GM12878 (cell line): Measurements from ENCODE around the gene PRRC2B. TPM values are rescaled to one million over a fixed set of nuclear protein-coding genes. Genes with fewer than 3 reads are reported as not detected.

Experiments
- ATAC-seq: fragments of 200-7000 bp; cut with Tn5 transposase; 3 replicates; pipeline ENCODE4 v1.9.1; 2020; ENCODE audit warnings: mild to moderate bottlenecking, moderate library complexity
- BruUV-seq: library from RNA; stranded (reverse); fragments of 400-500 nt; replicated peaks from 2 replicates; lab custom pipeline; 2021; lab: Mats Ljungman, UMichigan
- CTCF ChIA-PET: fragments of 300-600 bp; sonication (Branson Sonifier 250); formaldehyde crosslinking; extraction: SDS; loops from one replicate; lab custom pipeline; 2021; ENCODE audit warnings: inconsistent platforms; lab: Yijun Ruan, JAX
- POLR2A ChIA-PET: fragments of 350-600 bp; formaldehyde crosslinking; extraction: SDS; loops from one replicate; lab custom pipeline; 2021; ENCODE audit warnings: inconsistent platforms; lab: Charles Lee
- RAD21 ChIA-PET: fragments of 300-600 bp; sonication (Branson Sonifier 250); formaldehyde crosslinking; loops from one replicate; lab custom pipeline; 2023; ENCODE audit warnings: antibody characterized with exemption; ENCODE audit not compliant: unreplicated experiment; lab: Charles Lee
- SMC1A ChIA-PET: fragments of 300-600 bp; sonication (Branson Sonifier 250); formaldehyde crosslinking; loops from one replicate; lab custom pipeline; 2023; ENCODE audit not compliant: unreplicated experiment, uncharacterized antibody; lab: Charles Lee
- DNase-seq: peaks from one replicate; pipeline ENCODE4 v3.0.0-alpha.2; 2011; ENCODE audit warnings: low read depth, low spot score
- FAIRE-seq: peaks from 3 replicates; lab custom pipeline; 2011; peaks lifted over from hg19 to GRCh38; lab: Jason Lieb, UNC
- H2AFZ ChIP-seq: 2 replicates; pipeline ENCODE4 v1.6.0; 2011; ENCODE audit warnings: low read depth, low read length, control low read depth; ENCODE audit not compliant: control insufficient read depth
- H3K27ac ChIP-seq: 2 replicates; pipeline ENCODE4 v1.5.1; 2011; ENCODE audit warnings: control low read depth; ENCODE audit not compliant: control insufficient read depth, insufficient read depth
- H3K27me3 ChIP-seq, 2 experiments: replicated peaks in 1 of 2; 2 replicates each; pipeline versions ENCODE4 v1.6.0 to v1.6.1; 2011; ENCODE audit warnings: low read length in 1 of 2; ENCODE audit not compliant: control insufficient read depth in 2 of 2, insufficient read depth in 2 of 2
- H3K36me3 ChIP-seq, 2 experiments: 2 replicates each; pipeline ENCODE4 v1.5.1; 2011; ENCODE audit warnings: low read length in 1 of 2; ENCODE audit not compliant: control insufficient read depth in 2 of 2, insufficient read depth in 2 of 2
- H3K4me1 ChIP-seq: 2 replicates; pipeline ENCODE4 v1.6.1; 2011; ENCODE audit warnings: mild to moderate bottlenecking, low read length, moderate library complexity, mixed read lengths; ENCODE audit not compliant: control insufficient read depth, insufficient read depth
- H3K4me2 ChIP-seq: 2 replicates; pipeline ENCODE4 v1.6.0; 2011; ENCODE audit warnings: control low read depth; ENCODE audit not compliant: control insufficient read depth, insufficient read depth
- H3K4me3 ChIP-seq: fragments of 200-600 bp; sonication (generic); 2 replicates; pipeline ENCODE4 v1.5.1; 2016
- H3K79me2 ChIP-seq: 2 replicates; pipeline ENCODE4 v1.6.0; 2011; ENCODE audit warnings: low read length; ENCODE audit not compliant: control insufficient read depth, insufficient read depth
- H3K9ac ChIP-seq: 2 replicates; pipeline ENCODE4 v1.8.0; 2011; ENCODE audit warnings: low read length, control low read depth, mixed read lengths; ENCODE audit not compliant: control insufficient read depth, insufficient read depth
- H3K9me3 ChIP-seq: replicated peaks from 3 replicates; pipeline ENCODE4 v1.5.1; 2011; ENCODE audit warnings: mild to moderate bottlenecking, low read length; ENCODE audit not compliant: control insufficient read depth, insufficient read depth
- H4K20me1 ChIP-seq: 2 replicates; pipeline ENCODE4 v1.6.0; 2011; ENCODE audit not compliant: control insufficient read depth, insufficient read depth
- BACH1 ChIP-seq: fragments of 450-650 bp; IDR thresholded peaks from 2 replicates; pipeline ENCODE4 v1.6.1; 2017; ENCODE audit warnings: mild to moderate bottlenecking, borderline replicate concordance
- FOS ChIP-seq: IDR thresholded peaks from 3 replicates; pipeline ENCODE4 v1.6.1; 2011; ENCODE audit warnings: borderline replicate concordance; ENCODE audit not compliant: insufficient read length; ENCODE audit errors: extremely low read depth
- FOXK2 ChIP-seq: fragments of 450-650 bp; IDR thresholded peaks from 2 replicates; pipeline ENCODE4 v1.6.1; 2017; ENCODE audit warnings: mild to moderate bottlenecking, moderate library complexity
- PBX3 ChIP-seq: IDR thresholded peaks from 2 replicates; pipeline ENCODE4 v1.6.1; 2011; ENCODE audit warnings: mild to moderate bottlenecking, low read depth, low read length, moderate library complexity; ENCODE audit not compliant: insufficient replicate concordance
- SRF ChIP-seq, 2 experiments: IDR thresholded peaks; 2 replicates each; pipeline ENCODE4 v1.6.1; 2011; ENCODE audit warnings: low read depth in 2 of 2, low read length in 2 of 2, mild to moderate bottlenecking in 1 of 2, moderate library complexity in 1 of 2
- STAT3 ChIP-seq: IDR thresholded peaks from 2 replicates; pipeline ENCODE4 v1.6.1; 2011; ENCODE audit warnings: low read depth, low read length, improper control_type of control experiment
- WGBS: methylation state at CpG from one replicate; pipeline ENCODE4 v1.1.6; 2016; ENCODE audit warnings: low lambda C conversion rate; ENCODE audit not compliant: insufficient replicate concordance, insufficient coverage; ENCODE audit errors: missing lambda C conversion rate; 5-methylcytosine and 5-hydroxymethylcytosine counted together
- in situ Hi-C: fragments of 300-500 bp; cut with MboI; formaldehyde crosslinking; loops from 9 replicates; pipeline ENCODE4 v1.14.3; 2018; ENCODE audit warnings: mixed read lengths
- intact Hi-C: fragments of 100-400 bp; cut with micrococcal nuclease; formaldehyde crosslinking; loops from one replicate; pipeline ENCODE4 v1.14.2; 2022; ENCODE audit not compliant: unreplicated experiment
- polyA plus RNA-seq, 11 experiments: library from polyadenylated mRNA; depleted of rRNA in 4 of 11; unstranded in 6 of 11; stranded (reverse) in 5 of 11; fragments of >200 nt; fragmentation: Nextera tagmentation in 4 of 11; fragmentation: Illumina TruSeq in 1 of 11; extraction: Ambion mirVana in 4 of 11; extraction: Trizol in 1 of 11; gene quantifications; 1 replicate in 1 of 11; 2 replicates in 10 of 11; pipeline versions ENCODE4 v1.2.1 to v1.2.3, GENCODE V29; 2011 to 2016; ENCODE audit warnings: inconsistent platforms in 2 of 11, missing spikeins in 2 of 11, low read depth in 1 of 11
- total RNA-seq, 4 experiments: library from RNA; depleted of rRNA in 3 of 4; stranded (reverse); fragments of >200 nt in 3 of 4; fragmentation: Illumina TruSeq in 1 of 4; extraction: Trizol in 1 of 4; gene quantifications; 2 replicates each; pipeline versions ENCODE4 v1.2.1 to v1.2.3, GENCODE V29; 2013 to 2021
- TF ChIP-seq, protein P1 (sequence below): fragments of 450-650 bp; IDR thresholded peaks from 2 replicates; pipeline ENCODE4 v1.6.1; 2017; ENCODE audit warnings: mild to moderate bottlenecking, moderate library complexity

Gene PRRC2B
- total and polyA plus RNA-seq, 10 of the 15 experiments (the other 5 are each of a cell fraction or from before 2014, with no cell fraction given), result 0.84 to 155 (median 28.7) TPM

- TF ChIP-seq, protein P1, sequence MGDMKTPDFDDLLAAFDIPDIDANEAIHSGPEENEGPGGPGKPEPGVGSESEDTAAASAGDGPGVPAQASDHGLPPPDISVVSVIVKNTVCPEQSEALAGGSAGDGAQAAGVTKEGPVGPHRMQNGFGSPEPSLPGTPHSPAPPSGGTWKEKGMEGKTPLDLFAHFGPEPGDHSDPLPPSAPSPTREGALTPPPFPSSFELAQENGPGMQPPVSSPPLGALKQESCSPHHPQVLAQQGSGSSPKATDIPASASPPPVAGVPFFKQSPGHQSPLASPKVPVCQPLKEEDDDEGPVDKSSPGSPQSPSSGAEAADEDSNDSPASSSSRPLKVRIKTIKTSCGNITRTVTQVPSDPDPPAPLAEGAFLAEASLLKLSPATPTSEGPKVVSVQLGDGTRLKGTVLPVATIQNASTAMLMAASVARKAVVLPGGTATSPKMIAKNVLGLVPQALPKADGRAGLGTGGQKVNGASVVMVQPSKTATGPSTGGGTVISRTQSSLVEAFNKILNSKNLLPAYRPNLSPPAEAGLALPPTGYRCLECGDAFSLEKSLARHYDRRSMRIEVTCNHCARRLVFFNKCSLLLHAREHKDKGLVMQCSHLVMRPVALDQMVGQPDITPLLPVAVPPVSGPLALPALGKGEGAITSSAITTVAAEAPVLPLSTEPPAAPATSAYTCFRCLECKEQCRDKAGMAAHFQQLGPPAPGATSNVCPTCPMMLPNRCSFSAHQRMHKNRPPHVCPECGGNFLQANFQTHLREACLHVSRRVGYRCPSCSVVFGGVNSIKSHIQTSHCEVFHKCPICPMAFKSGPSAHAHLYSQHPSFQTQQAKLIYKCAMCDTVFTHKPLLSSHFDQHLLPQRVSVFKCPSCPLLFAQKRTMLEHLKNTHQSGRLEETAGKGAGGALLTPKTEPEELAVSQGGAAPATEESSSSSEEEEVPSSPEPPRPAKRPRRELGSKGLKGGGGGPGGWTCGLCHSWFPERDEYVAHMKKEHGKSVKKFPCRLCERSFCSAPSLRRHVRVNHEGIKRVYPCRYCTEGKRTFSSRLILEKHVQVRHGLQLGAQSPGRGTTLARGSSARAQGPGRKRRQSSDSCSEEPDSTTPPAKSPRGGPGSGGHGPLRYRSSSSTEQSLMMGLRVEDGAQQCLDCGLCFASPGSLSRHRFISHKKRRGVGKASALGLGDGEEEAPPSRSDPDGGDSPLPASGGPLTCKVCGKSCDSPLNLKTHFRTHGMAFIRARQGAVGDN, result no peak
- no peak for TF ChIP-seq FOS
- TF ChIP-seq, all 136 proteins: peak for 0
Measured at GRCh38 chr9:131426545-131426944, 32.7 kb downstream of the PRRC2B start (continued).

DNA sequence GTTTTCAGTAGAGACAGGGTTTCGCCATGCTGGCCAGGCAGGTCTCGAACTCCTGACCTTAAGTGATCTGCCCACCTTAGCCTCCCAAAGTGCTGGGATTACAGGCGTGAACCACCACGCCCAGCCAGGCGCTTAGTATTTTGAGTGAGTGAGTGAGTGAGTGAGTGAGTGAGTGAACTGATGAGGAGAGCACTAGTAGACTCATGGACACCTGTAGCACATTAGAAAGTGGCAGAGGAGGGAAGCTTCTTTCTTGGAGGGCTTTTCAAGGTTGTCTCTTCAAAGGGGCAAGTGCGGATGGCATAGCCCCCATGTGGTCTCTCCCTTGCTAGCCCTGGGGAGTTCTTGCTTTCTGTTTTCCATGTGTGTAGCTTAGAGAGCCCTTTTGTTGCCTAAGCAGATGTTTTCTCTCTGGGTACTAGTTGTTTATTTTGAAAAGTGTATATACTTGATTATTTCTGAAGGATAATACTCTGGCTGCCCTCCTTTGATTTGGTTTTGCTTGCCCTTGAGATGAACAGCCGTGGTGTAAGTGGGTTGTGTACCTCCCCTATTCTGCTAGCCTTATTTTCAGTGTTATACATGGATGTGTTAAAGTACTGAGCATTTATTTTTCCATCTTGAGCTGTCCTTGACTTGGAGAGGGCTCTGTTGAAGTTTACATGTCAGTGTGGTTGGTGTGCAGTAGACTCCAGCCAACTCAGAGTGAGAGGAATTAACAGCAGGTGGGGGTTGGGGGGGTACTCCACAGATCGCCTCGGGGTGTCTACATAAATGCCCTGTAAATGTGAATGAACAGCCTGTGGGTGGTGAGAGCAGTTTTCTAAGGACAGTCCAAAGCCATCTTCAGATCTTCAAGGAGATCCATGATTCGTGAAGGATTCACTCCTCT, 35.5 kb downstream of the PRRC2B start:
- in situ Hi-C loops (no loop called here), intact Hi-C loops (no loop called here)
- ChIA-PET CTCF (no interaction called here), RAD21 (no interaction called here), SMC1A (interaction anchor here (1.5 to 2.3 kb wide), 2 partner anchors 23 to 56 kb away, joined by 3 to 5 read pairs; no protein-coding TSS in a partner anchor), POLR2A (no interaction called here)
- Histone ChIP-seq H3K4me3 (no peak overlapping the region), H3K36me3 (peaks cover 20 to 24% of the 10 kb centered on the region in 2 experiments; a peak in 3 of 4 replicates), H3K4me2 (no peak overlapping the region), H3K27me3 (no peaks in the 10 kb centered on the region), H3K9me3 (no peaks in the 10 kb centered on the region), H4K20me1 (peaks cover 10% of the 10 kb centered on the region), H2AFZ (no peak overlapping the region), H3K79me2 (peaks cover 49% of the 10 kb centered on the region), H3K9ac (no peak overlapping the region), H3K27ac (no peak overlapping the region), H3K4me1 (no peaks in the 10 kb centered on the region)
- DNase-seq, result no peak
- no TSS peak for BruUV-seq
- ATAC-seq, result no peak
- no peak for FAIRE-seq
- 83% methylated on average over 10 of the region's 10 CpGs for WGBS
- no peak for TF ChIP-seq STAT3
- no peak for TF ChIP-seq PBX3
- TF ChIP-seq, protein P1, result no peak
- TF ChIP-seq FOXK2, result no peak
- no peak for TF ChIP-seq BACH1
- TF ChIP-seq SRF (IDR thresholded peaks at IDR 0.05; ENCODE audit: low read depth in 2 of 2, low read length in 2 of 2), result no peak
